CD14-positive monocyte (primary cell): ENCODE results near the gene KRTAP13-4. TPM values are rescaled to one million over a fixed set of nuclear protein-coding genes. Genes with fewer than 3 reads are reported as not detected.

Experiments used
- DNase-seq, 3 donors: peaks; one replicate each; pipeline ENCODE4 v3.0.0-alpha.2; 2011 to 2022
- H2AFZ ChIP-seq: 2 replicates; pipeline ENCODE4 v1.6.0; 2012; ENCODE audit warnings: mild to moderate bottlenecking, low read depth, low read length, inconsistent platforms; ENCODE audit not compliant: insufficient read depth, poor library complexity, severe bottlenecking
- H3K27ac ChIP-seq, 2 donors: 1 replicate in 1 of 2; 2 replicates in 1 of 2; pipeline ENCODE4 v1.5.1; 2012 to 2013; ENCODE audit warnings: low read length in 2 of 2, control low read depth in 1 of 2, inconsistent platforms in 1 of 2, low read depth in 1 of 2, mild to moderate bottlenecking in 1 of 2
- H3K27me3 ChIP-seq, 2 donors: one replicate each; pipeline versions ENCODE4 v1.6.0 to v1.6.1; 2011 to 2013; ENCODE audit warnings: low read length in 2 of 2; ENCODE audit not compliant: control insufficient read depth in 2 of 2, insufficient read depth in 2 of 2
- H3K36me3 ChIP-seq, 2 donors: replicated peaks in 1 of 2; 1 replicate in 1 of 2; 2 replicates in 1 of 2; pipeline versions ENCODE4 v1.5.1 to v1.6.1; 2012 to 2013; ENCODE audit warnings: low read length in 2 of 2, control low read depth in 1 of 2, inconsistent platforms in 1 of 2, mild to moderate bottlenecking in 1 of 2; ENCODE audit not compliant: insufficient read depth in 2 of 2, control insufficient read depth in 1 of 2
- H3K4me1 ChIP-seq, 2 donors: 1 replicate in 1 of 2; 2 replicates in 1 of 2; pipeline versions ENCODE4 v1.5.1 to v1.6.1; 2012 to 2013; ENCODE audit warnings: low read length in 2 of 2, control low read depth in 1 of 2, inconsistent platforms in 1 of 2, mild to moderate bottlenecking in 1 of 2, moderate library complexity in 1 of 2; ENCODE audit not compliant: insufficient read depth in 2 of 2, control insufficient read depth in 1 of 2
- H3K4me2 ChIP-seq: replicated peaks from 2 replicates; pipeline ENCODE3; 2012; ENCODE audit warnings: low read length, moderate library complexity, mild to moderate bottlenecking; ENCODE audit not compliant: poor library complexity, severe bottlenecking; ENCODE audit errors: extremely low read depth
- H3K4me3 ChIP-seq, 3 experiments: fragments of 200-600 bp in 1 of 3; sonication (generic) in 1 of 3; replicated peaks in 1 of 3; 1 replicate in 2 of 3; 2 replicates in 1 of 3; pipeline ENCODE4 v1.5.1; 2011 to 2013; ENCODE audit warnings: low read length in 3 of 3, mild to moderate bottlenecking in 3 of 3, control low read depth in 2 of 3, low read depth in 2 of 3, inconsistent platforms in 1 of 3, moderate library complexity in 1 of 3
- H3K79me2 ChIP-seq: 2 replicates; pipeline ENCODE4 v1.6.0; 2012; ENCODE audit warnings: mild to moderate bottlenecking, control low read depth, inconsistent platforms, low read length, moderate library complexity; ENCODE audit not compliant: insufficient read depth
- H3K9ac ChIP-seq: 2 replicates; pipeline ENCODE4 v1.6.0; 2017; ENCODE audit warnings: low read length, mild to moderate bottlenecking; ENCODE audit not compliant: insufficient read depth, poor library complexity, severe bottlenecking
- H3K9me3 ChIP-seq, 2 donors: replicated peaks in 1 of 2; 1 replicate in 1 of 2; 2 replicates in 1 of 2; pipeline versions ENCODE4 v1.5.1 to v1.6.1; 2012 to 2013; ENCODE audit warnings: low read length in 2 of 2, control low read depth in 1 of 2; ENCODE audit not compliant: control insufficient read depth in 1 of 2, insufficient read depth in 1 of 2
- H4K20me1 ChIP-seq: 2 replicates; pipeline ENCODE4 v1.6.0; 2012; ENCODE audit warnings: mild to moderate bottlenecking, low read length, control low read depth, moderate library complexity; ENCODE audit not compliant: insufficient read depth
- H3K27ac Mint-ChIP-seq, 7 donors: one replicate each; pipeline ENCODE4 v1.8.0; 2020; ENCODE audit warnings: mild to moderate bottlenecking in 7 of 7, mixed read lengths in 7 of 7, moderate library complexity in 6 of 7, inconsistent platforms in 2 of 7
- H3K27me3 Mint-ChIP-seq, 3 donors: one replicate each; pipeline ENCODE4 v1.8.0; 2021 to 2022; ENCODE audit warnings: low read depth in 3 of 3, mild to moderate bottlenecking in 3 of 3, mixed read lengths in 3 of 3, moderate library complexity in 3 of 3, inconsistent platforms in 1 of 3
- H3K36me3 Mint-ChIP-seq, 2 donors: one replicate each; pipeline ENCODE4 v1.8.0; 2020; ENCODE audit warnings: mixed read lengths in 2 of 2, inconsistent platforms in 1 of 2, mild to moderate bottlenecking in 1 of 2
- H3K4me1 Mint-ChIP-seq: one replicate; pipeline ENCODE4 v1.8.0; 2020; ENCODE audit warnings: mild to moderate bottlenecking, mixed read lengths
- H3K4me3 Mint-ChIP-seq, 2 donors: one replicate each; pipeline ENCODE4 v1.8.0; 2020; ENCODE audit warnings: mild to moderate bottlenecking in 2 of 2, mixed read lengths in 2 of 2, moderate library complexity in 1 of 2
- H3K9me3 Mint-ChIP-seq, 7 donors: one replicate each; pipeline ENCODE4 v1.8.0; 2020 to 2022; ENCODE audit warnings: mixed read lengths in 7 of 7, mild to moderate bottlenecking in 6 of 7, moderate library complexity in 6 of 7, inconsistent platforms in 2 of 7
- WGBS: methylation state at CpG from one replicate; pipeline ENCODE4 v1.1.5; 2013; ENCODE audit warnings: missing lambda C conversion rate; ENCODE audit not compliant: insufficient coverage; 5-methylcytosine and 5-hydroxymethylcytosine counted together
- intact Hi-C, 2 donors: fragments of 100-400 bp; cut with micrococcal nuclease; formaldehyde crosslinking; loops; one replicate each; pipeline versions ENCODE4 v1.15.0 to v1.15.1; 2023
- polyA plus RNA-seq, 3 donors: library from polyadenylated mRNA; depleted of rRNA in 1 of 3; unstranded in 2 of 3; stranded (reverse) in 1 of 3; fragments of 300-500 nt in 2 of 3; fragments of >200 nt in 1 of 3; fragmentation: Illumina TruSeq in 2 of 3; gene quantifications; 1 replicate in 2 of 3; 2 replicates in 1 of 3; pipeline ENCODE4 v1.2.3, GENCODE V29; 2012 to 2021
- TF ChIP-seq, protein P1 (sequence below): fragments of 200-600 bp; IDR thresholded peaks from one replicate; pipeline ENCODE4 v1.8.0; 2022; ENCODE audit warnings: antibody characterized with exemption, mild to moderate bottlenecking

The KRTAP13-4 gene
- polyA plus RNA-seq, 3 donors, result not detected

DNA sequence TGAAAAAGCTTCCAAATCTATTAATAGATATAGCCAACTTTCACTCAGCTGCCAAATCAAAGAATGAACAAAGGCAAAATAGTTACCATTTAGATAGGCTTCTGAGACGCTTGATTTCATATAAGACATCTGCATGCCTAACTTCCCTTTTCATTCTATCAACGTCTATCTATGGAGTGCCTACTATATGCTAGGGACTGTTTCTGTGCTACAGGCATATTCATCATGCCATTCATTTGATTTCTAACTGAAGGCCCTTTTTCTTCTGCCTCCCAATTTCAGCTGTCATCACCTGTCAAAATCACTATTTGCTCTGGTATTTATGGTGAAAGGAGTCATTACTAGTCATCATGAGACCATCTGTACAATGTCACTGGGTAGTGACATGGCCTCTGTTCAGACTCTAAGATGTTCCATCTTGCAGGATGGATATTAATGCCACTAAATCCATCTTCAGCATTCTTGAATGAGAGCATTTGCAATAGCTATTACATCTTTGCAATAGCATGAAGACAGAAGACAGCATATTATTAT lies 38.5 kb upstream of the KRTAP13-4 start:
- Histone ChIP-seq H3K4me3 (no peak overlapping the region), H3K27ac (no peak overlapping the region), H3K4me2 (no peak overlapping the region), H3K9me3 (peaks cover 10 to 18% of the 10 kb centered on the region in 2 donors), H3K79me2 (no peaks in the 10 kb centered on the region), H3K36me3 (no peaks in the 10 kb centered on the region), H4K20me1 (no peaks in the 10 kb centered on the region), H3K27me3 (no peaks in the 10 kb centered on the region), H2AFZ (no peak overlapping the region), H3K9ac (no peak overlapping the region), H3K4me1 (no peaks in the 10 kb centered on the region)
- H3K9me3 Mint-ChIP-seq, result peaks cover 0 to 20% (median 9%) of the 10 kb centered on the region in 7 donors
- no peak overlapping the region for H3K27ac Mint-ChIP-seq
- H3K4me3 Mint-ChIP-seq, result no peak overlapping the region
- no peaks in the 10 kb centered on the region for H3K36me3 Mint-ChIP-seq
- intact Hi-C loops, result no loop called here
- H3K4me1 Mint-ChIP-seq, result no peaks in the 10 kb centered on the region
- WGBS, result no CpG with 5 or more reads among the region's 2 CpGs
- TF ChIP-seq, protein P1, sequence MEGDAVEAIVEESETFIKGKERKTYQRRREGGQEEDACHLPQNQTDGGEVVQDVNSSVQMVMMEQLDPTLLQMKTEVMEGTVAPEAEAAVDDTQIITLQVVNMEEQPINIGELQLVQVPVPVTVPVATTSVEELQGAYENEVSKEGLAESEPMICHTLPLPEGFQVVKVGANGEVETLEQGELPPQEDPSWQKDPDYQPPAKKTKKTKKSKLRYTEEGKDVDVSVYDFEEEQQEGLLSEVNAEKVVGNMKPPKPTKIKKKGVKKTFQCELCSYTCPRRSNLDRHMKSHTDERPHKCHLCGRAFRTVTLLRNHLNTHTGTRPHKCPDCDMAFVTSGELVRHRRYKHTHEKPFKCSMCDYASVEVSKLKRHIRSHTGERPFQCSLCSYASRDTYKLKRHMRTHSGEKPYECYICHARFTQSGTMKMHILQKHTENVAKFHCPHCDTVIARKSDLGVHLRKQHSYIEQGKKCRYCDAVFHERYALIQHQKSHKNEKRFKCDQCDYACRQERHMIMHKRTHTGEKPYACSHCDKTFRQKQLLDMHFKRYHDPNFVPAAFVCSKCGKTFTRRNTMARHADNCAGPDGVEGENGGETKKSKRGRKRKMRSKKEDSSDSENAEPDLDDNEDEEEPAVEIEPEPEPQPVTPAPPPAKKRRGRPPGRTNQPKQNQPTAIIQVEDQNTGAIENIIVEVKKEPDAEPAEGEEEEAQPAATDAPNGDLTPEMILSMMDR, result no peak
- no peak for DNase-seq
- peaks cover 0 to 3% (median 0%) of the 10 kb centered on the region in 3 donors for H3K27me3 Mint-ChIP-seq

DNA sequence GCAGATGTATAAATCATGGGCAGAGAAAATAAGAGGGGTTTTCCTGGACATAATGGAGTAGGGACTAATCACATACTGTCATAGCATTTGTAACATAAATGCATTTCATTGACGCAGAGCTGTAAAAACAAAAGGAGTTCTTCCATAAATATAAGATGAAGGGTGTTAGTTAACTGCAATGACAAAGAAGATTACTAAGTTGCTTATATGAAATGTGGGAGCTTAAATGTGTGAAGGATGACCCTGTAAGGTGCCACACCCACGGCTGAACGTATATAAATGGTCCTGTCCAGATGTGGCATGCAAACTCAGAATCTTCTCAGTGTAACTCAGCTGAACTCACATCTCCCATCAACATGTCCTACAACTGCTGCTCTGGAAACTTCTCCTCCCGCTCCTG lies 34.3 kb upstream of the KRTAP13-4 start, which contains the start of gene KRTAP13-1:
TSS of gene KRTAP13-1 (plus strand) at position 301 of the 400 bp plus-strand sequence. CDS start at position 357, 56 bp downstream.
- H3K4me3 ChIP-seq, result no peak within 1 kb of the TSS
- no peaks in the 10 kb centered on the region for H3K79me2 ChIP-seq
- no peaks in the 10 kb centered on the region for H4K20me1 ChIP-seq
- H3K27ac ChIP-seq, result no peak within 1 kb of the TSS
- no peaks in the 10 kb centered on the region for H3K36me3 ChIP-seq
- H3K36me3 Mint-ChIP-seq, result no peaks in the 10 kb centered on the region
- no peaks in the 10 kb centered on the region for H3K27me3 ChIP-seq
- intact Hi-C loops, result no loop called here
- no peak within 1 kb of the TSS for H3K9ac ChIP-seq
- no peak within 1 kb of the TSS for H2AFZ ChIP-seq
- TF ChIP-seq, protein P1, result no peak
- no peak for DNase-seq
- H3K4me1 Mint-ChIP-seq, result no peaks in the 10 kb centered on the region
- H3K27me3 Mint-ChIP-seq, result peaks cover 0 to 3% (median 0%) of the 10 kb centered on the region in 3 donors
- peaks cover 0 to 6% of the 10 kb centered on the region in 2 donors for H3K9me3 ChIP-seq
- peaks cover 0 to 7% (median 4%) of the 10 kb centered on the region in 7 donors for H3K9me3 Mint-ChIP-seq
- H3K4me2 ChIP-seq, result no peak within 1 kb of the TSS
- H3K27ac Mint-ChIP-seq, result no peak within 1 kb of the TSS
- 91% methylated on average over 3 of the region's 4 CpGs for WGBS
- no peaks in the 10 kb centered on the region for H3K4me1 ChIP-seq
- H3K4me3 Mint-ChIP-seq, result no peak within 1 kb of the TSS
